ENCODE data around the gene SLC25A44.

Gene SLC25A44

DNA sequence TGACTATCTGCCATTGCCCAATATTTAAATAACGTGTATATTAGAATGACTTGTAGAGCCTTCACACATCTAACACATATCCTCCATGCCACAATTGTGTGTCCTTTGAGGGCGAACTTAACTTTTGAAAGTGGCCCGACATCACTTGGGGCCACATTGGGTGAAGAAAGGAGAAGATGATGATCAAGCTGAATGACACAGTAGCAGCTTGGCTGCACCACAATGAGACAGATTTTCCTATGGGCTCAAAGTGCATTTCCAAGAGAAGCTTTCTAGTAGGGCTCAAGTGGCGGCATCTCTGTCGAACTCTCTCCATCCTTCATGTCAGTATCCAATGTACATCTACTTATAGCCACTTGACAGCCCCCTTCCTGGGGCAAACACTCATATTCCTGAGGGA lies 44.3 kb downstream of the SLC25A44 start:
- H3K4me3 ChIP-seq (ENCODE audit: control insufficient read depth, low read depth, low read length): no peak overlapping the region
- TF ChIP-seq, protein P1, sequence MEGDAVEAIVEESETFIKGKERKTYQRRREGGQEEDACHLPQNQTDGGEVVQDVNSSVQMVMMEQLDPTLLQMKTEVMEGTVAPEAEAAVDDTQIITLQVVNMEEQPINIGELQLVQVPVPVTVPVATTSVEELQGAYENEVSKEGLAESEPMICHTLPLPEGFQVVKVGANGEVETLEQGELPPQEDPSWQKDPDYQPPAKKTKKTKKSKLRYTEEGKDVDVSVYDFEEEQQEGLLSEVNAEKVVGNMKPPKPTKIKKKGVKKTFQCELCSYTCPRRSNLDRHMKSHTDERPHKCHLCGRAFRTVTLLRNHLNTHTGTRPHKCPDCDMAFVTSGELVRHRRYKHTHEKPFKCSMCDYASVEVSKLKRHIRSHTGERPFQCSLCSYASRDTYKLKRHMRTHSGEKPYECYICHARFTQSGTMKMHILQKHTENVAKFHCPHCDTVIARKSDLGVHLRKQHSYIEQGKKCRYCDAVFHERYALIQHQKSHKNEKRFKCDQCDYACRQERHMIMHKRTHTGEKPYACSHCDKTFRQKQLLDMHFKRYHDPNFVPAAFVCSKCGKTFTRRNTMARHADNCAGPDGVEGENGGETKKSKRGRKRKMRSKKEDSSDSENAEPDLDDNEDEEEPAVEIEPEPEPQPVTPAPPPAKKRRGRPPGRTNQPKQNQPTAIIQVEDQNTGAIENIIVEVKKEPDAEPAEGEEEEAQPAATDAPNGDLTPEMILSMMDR (IDR thresholded peaks at IDR 0.05; ENCODE audit: control insufficient read depth, insufficient read depth, low read depth, low read length, missing control alignments): no peak
- no peak for DNase-seq (ENCODE audit: low read depth)

DNA sequence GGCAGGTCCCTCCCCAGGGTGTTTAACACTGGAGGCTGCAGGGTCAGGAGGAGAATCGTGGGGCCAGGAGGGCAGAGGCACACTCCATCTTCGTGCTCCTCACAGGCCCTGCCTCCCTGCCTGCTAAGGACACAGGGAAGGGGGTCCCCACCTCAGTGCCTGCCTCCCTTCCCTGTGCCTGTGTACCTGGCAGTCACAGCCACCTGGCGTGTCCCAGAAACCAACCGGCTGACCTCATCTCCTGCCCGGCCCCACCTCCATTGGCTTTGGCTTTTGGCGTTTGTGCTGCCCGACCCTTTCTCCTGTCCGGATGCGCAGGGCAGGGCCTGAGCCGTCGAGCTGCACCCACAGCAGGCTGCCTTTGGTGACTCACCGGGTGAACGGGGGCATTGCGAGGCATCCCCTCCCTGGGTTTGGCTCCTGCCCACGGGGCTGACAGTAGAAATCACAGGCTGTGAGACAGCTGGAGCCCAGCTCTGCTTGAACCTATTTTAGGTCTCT lies 47.5 kb downstream of the SLC25A44 start:
- TF ChIP-seq, protein P1 (IDR thresholded peaks at IDR 0.05; ENCODE audit: control insufficient read depth, insufficient read depth, low read depth, low read length, missing control alignments): no peak
- no peak overlapping the region for H3K4me3 ChIP-seq (ENCODE audit: control insufficient read depth, low read depth, low read length)
- DNase-seq (ENCODE audit: low read depth): no peak

DNA sequence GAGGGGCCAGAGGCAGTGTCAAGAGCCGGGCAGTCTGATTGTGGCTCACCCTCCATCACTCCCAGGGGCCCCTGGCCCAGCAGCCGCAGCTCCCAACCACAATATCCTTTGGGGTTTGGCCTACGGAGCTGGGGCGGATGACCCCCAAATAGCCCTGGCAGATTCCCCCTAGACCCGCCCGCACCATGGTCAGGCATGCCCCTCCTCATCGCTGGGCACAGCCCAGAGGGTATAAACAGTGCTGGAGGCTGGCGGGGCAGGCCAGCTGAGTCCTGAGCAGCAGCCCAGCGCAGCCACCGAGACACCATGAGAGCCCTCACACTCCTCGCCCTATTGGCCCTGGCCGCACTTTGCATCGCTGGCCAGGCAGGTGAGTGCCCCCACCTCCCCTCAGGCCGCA lies 48.0 kb downstream of the SLC25A44 start, which contains the start of gene BGLAP:
Gene BGLAP (plus strand): TSS at position 259 of the 400 bp plus-strand sequence. CDS start 48 bp downstream, at position 307.
- TF ChIP-seq, protein P1 (IDR thresholded peaks at IDR 0.05; ENCODE audit: control insufficient read depth, insufficient read depth, low read depth, low read length, missing control alignments): no peak
- no peak for DNase-seq (ENCODE audit: low read depth)
- no peak within 1 kb of the TSS for H3K4me3 ChIP-seq (ENCODE audit: control insufficient read depth, low read depth, low read length)

DNA sequence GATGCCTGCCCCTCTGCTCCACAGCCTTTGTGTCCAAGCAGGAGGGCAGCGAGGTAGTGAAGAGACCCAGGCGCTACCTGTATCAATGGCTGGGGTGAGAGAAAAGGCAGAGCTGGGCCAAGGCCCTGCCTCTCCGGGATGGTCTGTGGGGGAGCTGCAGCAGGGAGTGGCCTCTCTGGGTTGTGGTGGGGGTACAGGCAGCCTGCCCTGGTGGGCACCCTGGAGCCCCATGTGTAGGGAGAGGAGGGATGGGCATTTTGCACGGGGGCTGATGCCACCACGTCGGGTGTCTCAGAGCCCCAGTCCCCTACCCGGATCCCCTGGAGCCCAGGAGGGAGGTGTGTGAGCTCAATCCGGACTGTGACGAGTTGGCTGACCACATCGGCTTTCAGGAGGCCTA lies 48.8 kb downstream of the SLC25A44 start:
- no peak overlapping the region for H3K4me3 ChIP-seq (ENCODE audit: control insufficient read depth, low read depth, low read length)
- no peak for DNase-seq (ENCODE audit: low read depth)
- TF ChIP-seq, protein P1 (IDR thresholded peaks at IDR 0.05; ENCODE audit: control insufficient read depth, insufficient read depth, low read depth, low read length, missing control alignments): no peak

DNA sequence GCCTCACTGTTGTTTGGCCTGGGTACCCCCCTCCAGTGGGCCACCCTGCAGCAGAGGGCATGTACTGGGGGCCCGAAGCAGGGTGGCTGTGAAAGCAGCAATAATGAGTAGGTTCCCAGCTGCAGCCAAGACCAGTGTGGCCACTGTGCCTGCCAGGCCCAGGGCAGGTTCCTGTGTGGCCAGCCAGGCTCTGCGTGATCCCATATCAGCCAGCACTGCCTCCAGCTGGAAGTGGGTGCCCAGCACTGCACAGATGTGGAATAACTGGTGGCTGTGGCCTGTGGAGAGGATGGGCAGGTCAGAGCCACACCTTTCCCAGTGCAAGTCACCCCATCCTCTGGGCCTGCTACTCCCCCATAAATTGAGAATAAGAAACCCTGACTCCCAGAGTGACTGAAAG lies 50.2 kb downstream of the SLC25A44 start:
- DNase-seq (ENCODE audit: low read depth): no peak
- H3K4me3 ChIP-seq (ENCODE audit: control insufficient read depth, low read depth, low read length): no peak overlapping the region
- TF ChIP-seq, protein P1 (IDR thresholded peaks at IDR 0.05; ENCODE audit: control insufficient read depth, insufficient read depth, low read depth, low read length, missing control alignments): no peak

DNA sequence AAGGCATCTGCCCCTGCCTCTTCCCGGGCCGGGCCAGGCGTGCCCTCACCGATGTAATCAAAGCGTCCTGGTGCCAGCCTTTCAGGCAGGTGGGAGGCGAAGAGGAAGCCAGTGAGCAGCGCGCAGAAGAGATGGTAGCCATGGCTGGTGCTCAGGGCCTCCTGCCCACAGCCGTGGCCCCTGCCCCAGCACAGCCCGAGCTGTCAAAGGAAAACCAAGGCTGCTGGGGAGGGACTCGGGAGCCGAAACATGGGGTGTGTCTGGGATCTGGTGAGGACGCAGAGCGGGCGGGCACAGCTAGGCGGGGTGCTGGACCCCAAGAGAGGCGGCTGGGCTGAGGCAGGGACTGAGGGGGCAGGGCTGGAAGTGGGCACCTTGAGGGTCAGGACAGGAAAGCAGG lies 50.8 kb downstream of the SLC25A44 start:
- H3K4me3 ChIP-seq (ENCODE audit: control insufficient read depth, low read depth, low read length): no peak overlapping the region
- TF ChIP-seq, protein P1 (IDR thresholded peaks at IDR 0.05; ENCODE audit: control insufficient read depth, insufficient read depth, low read depth, low read length, missing control alignments): no peak
- DNase-seq (ENCODE audit: low read depth): no peak

All from AG09309 (cell line).